Measurements from ENCODE around the gene TMEM151B. TPM values are rescaled to one million over a fixed set of nuclear protein-coding genes. Genes with fewer than 3 reads are reported as not detected.

TMEM151B gene
- total and polyA plus RNA-seq, 2 of the 13 experiments (the other 11 are each of a cell fraction or from before 2014, with no cell fraction given), result not detected

DNA sequence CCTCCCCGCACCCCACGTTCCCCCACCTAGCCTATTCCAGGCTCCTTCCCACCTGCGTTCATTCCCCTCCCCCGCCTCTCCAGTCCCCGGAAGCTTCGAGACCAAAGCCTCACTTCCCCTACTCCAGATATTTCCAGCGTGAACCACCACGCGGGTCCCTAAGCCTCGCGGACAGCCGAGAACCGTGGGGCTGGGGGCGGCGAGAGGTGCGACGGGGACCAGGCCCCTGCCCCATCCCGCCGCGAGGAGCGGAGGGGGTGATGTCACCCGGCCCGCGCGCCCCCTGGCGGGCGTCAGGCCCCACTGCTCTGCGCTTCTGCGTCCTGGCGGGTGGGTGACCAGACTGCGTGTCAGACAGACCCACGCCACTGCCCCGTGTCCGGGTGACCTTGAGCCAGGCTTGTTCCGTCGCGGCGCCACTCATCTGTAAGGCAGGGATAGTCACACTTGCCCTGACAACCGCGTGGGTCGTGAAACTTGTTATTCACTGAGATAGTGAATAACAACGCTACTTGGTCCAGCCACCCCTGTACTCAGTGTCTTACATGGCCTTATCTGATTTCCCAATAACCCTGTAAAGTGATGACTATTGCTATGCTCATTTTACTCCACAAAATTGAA lies 32.3 kb upstream of the TMEM151B start (continued):
- TF ChIP-seq, protein P1, sequence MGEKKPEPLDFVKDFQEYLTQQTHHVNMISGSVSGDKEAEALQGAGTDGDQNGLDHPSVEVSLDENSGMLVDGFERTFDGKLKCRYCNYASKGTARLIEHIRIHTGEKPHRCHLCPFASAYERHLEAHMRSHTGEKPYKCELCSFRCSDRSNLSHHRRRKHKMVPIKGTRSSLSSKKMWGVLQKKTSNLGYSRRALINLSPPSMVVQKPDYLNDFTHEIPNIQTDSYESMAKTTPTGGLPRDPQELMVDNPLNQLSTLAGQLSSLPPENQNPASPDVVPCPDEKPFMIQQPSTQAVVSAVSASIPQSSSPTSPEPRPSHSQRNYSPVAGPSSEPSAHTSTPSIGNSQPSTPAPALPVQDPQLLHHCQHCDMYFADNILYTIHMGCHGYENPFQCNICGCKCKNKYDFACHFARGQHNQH (CRISPR knock-in tag; IDR thresholded peaks at IDR 0.05), result no peak
- TF ChIP-seq CCAR2 (optimal IDR thresholded peaks at IDR 0.05; ENCODE audit: low read depth, low read length), result no peak
- TF ChIP-seq, protein P2, sequence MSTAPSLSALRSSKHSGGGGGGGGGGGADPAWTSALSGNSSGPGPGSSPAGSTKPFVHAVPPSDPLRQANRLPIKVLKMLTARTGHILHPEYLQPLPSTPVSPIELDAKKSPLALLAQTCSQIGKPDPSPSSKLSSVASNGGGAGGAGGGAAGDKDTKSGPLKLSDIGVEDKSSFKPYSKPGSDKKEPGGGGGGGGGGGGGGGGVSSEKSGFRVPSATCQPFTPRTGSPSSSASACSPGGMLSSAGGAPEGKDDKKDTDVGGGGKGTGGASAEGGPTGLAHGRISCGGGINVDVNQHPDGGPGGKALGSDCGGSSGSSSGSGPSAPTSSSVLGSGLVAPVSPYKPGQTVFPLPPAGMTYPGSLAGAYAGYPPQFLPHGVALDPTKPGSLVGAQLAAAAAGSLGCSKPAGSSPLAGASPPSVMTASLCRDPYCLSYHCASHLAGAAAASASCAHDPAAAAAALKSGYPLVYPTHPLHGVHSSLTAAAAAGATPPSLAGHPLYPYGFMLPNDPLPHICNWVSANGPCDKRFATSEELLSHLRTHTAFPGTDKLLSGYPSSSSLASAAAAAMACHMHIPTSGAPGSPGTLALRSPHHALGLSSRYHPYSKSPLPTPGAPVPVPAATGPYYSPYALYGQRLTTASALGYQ (CRISPR knock-in tag; IDR thresholded peaks at IDR 0.05), result no peak
- TF ChIP-seq, protein P3, sequence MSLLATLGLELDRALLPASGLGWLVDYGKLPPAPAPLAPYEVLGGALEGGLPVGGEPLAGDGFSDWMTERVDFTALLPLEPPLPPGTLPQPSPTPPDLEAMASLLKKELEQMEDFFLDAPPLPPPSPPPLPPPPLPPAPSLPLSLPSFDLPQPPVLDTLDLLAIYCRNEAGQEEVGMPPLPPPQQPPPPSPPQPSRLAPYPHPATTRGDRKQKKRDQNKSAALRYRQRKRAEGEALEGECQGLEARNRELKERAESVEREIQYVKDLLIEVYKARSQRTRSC (CRISPR knock-in tag; IDR thresholded peaks at IDR 0.05; ENCODE audit: low read depth), result no peak
- TF ChIP-seq, protein P4, sequence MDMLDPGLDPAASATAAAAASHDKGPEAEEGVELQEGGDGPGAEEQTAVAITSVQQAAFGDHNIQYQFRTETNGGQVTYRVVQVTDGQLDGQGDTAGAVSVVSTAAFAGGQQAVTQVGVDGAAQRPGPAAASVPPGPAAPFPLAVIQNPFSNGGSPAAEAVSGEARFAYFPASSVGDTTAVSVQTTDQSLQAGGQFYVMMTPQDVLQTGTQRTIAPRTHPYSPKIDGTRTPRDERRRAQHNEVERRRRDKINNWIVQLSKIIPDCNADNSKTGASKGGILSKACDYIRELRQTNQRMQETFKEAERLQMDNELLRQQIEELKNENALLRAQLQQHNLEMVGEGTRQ (IDR thresholded peaks at IDR 0.05; ENCODE audit: low read depth, low read length), result no peak
- TF ChIP-seq, protein P4 (CRISPR knock-in tag; IDR thresholded peaks at IDR 0.05; ENCODE audit: borderline replicate concordance), result no peak
- TF ChIP-seq ZNF773 (CRISPR knock-in tag; IDR thresholded peaks at IDR 0.05; ENCODE audit: borderline replicate concordance), result peak; percentile 60; the same call in 1 of the 2 replicates
- TF ChIP-seq ZNF792 (CRISPR knock-in tag; IDR thresholded peaks at IDR 0.05), result peak; percentile 53; the same call in 1 of the 2 replicates
- peak; percentile 96 for TF ChIP-seq KDM2A (CRISPR knock-in tag; IDR thresholded peaks at IDR 0.05; ENCODE audit: borderline replicate concordance, low read depth)
- TF ChIP-seq NCOA2 (CRISPR knock-in tag; IDR thresholded peaks at IDR 0.05), result 0 out of 2 replicates have a peak, but pooled peaks have one; percentile 24

Data from HepG2 (cell line).